Measurements from ENCODE around the gene FMN2.

GRCh38 chr1:240171907-240172306 lies 80.2 kb downstream of the FMN2 start:
- no peak for TF ChIP-seq EZH2 (IDR thresholded peaks at IDR 0.05; ENCODE audit: borderline replicate concordance, low read length)
- no peak for TF ChIP-seq CTCF (conservative IDR thresholded peaks at IDR 0.05 in 1 of 2, IDR thresholded peaks at IDR 0.05 in 1 of 2; ENCODE audit: extremely low read depth in 1 of 2, insufficient read depth in 1 of 2, low read depth in 1 of 2, low read length in 2 of 2)
